Activated naive CD4-positive, alpha-beta T cell treated with anti-CD3 and anti-CD28 coated beads, Interleukin-2, amount 10 ng/mL, durations not matched to agents 5 hours and 36 hours (primary cell): Measurements from ENCODE around the gene EDNRB. TPM values are rescaled to one million over a fixed set of nuclear protein-coding genes. Genes with fewer than 3 reads are reported as not detected.

ENCODE experiments used
- total RNA-seq, 2 experiments: library from RNA; stranded (reverse); gene quantifications; one replicate each; pipeline ENCODE4 v1.2.3, GENCODE V29; 2021

Gene EDNRB
- not detected for total RNA-seq

GRCh38 chr13:77918391-77919245, at the start of gene EDNRB:
Gene EDNRB, minus strand, starts transcription at chr13:77918831. Its CDS starts 258 bp downstream, at chr13:77918573.

Other genes starting within 250 kb of the EDNRB start
- gene SLAIN1, start 221.1 kb downstream of the EDNRB start, total RNA-seq: 10 to 100 TPM; 23.0 to 26.1 TPM